Measurements from ENCODE around the gene NPAS2. TPM values are rescaled to one million over a fixed set of nuclear protein-coding genes. Genes with fewer than 3 reads are reported as not detected.

NPAS2 gene
- polyA plus RNA-seq, 1 donor (not counting 4 experiments of a cell fraction or from before 2014, with no cell fraction given): 17.7 TPM

GRCh38 chr2:100991404-100991773 lies 171.4 kb downstream of the NPAS2 start:
- FAIRE-seq: no peak
- H3K36me3 ChIP-seq (ENCODE audit: control insufficient read depth in 2 of 2, extremely low read depth in 1 of 2, insufficient read depth in 2 of 2, low read length in 2 of 2): peaks cover 0 to 38% of the 10 kb centered on the region in 2 experiments

GRCh38 chr2:100992262-100992661 lies 172.3 kb downstream of the NPAS2 start:
- no peak for TF ChIP-seq EZH2 (IDR thresholded peaks at IDR 0.05; ENCODE audit: low read length)
- no peak for TF ChIP-seq CTCF (optimal IDR thresholded peaks at IDR 0.05 in 1 of 3, IDR thresholded peaks at IDR 0.05 in 1 of 3, conservative IDR thresholded peaks at IDR 0.05 in 1 of 3; ENCODE audit: extremely low read depth in 1 of 3, insufficient read depth in 2 of 3, low read length in 3 of 3)
- FAIRE-seq: no peak

More at GRCh38 chr2:100991404-100991773, 171.4 kb downstream of the NPAS2 start:
- Histone ChIP-seq H3K9me3 (ENCODE audit: control insufficient read depth, low read depth, low read length) (no peaks in the 10 kb centered on the region), H3K4me2 (ENCODE audit: control insufficient read depth, extremely low read depth, insufficient read depth, low read depth, low read length) (no peak overlapping the region), H2AFZ (ENCODE audit: control insufficient read depth, low read length) (no peak overlapping the region), H3K4me3 (ENCODE audit: control insufficient read depth in 2 of 3, extremely low read depth in 1 of 3, insufficient read depth in 2 of 3, low read depth in 1 of 3, low read length in 3 of 3) (no peak overlapping the region), H3K79me2 (ENCODE audit: control insufficient read depth, insufficient read depth, low read length) (no peaks in the 10 kb centered on the region), H3K27ac (ENCODE audit: control insufficient read depth, insufficient read depth, low read length) (no peak overlapping the region), H3K4me1 (ENCODE audit: control insufficient read depth, extremely low read depth, insufficient read depth, low read length) (no peaks in the 10 kb centered on the region), H3K9ac (ENCODE audit: control insufficient read depth, extremely low read depth, insufficient read depth, low read length) (no peak overlapping the region), H4K20me1 (ENCODE audit: control insufficient read depth, extremely low read depth, insufficient read depth, low read length) (no peaks in the 10 kb centered on the region), H3K27me3 (ENCODE audit: control insufficient read depth, extremely low read depth, insufficient read depth, low read length) (no peaks in the 10 kb centered on the region), H3K9me1 (ENCODE audit: control insufficient read depth, extremely low read depth, insufficient read depth, low read length) (no peaks in the 10 kb centered on the region)
- TF ChIP-seq CTCF (optimal IDR thresholded peaks at IDR 0.05 in 1 of 3, IDR thresholded peaks at IDR 0.05 in 1 of 3, conservative IDR thresholded peaks at IDR 0.05 in 1 of 3; ENCODE audit: extremely low read depth in 1 of 3, insufficient read depth in 2 of 3, low read length in 3 of 3) (no peak), EZH2 (IDR thresholded peaks at IDR 0.05; ENCODE audit: low read length) (no peak)
- dilution Hi-C loops (cut with MboI; ENCODE audit: extremely low pct_ligation_motif_present, low sequenced_read_pairs): no loop called here
- DNase-seq (ENCODE audit: low read depth, low spot score): no peak

More at GRCh38 chr2:100992262-100992661, 172.3 kb downstream of the NPAS2 start:
- no peak for DNase-seq (ENCODE audit: low read depth, low spot score)
- no peaks in the 10 kb centered on the region for H4K20me1 ChIP-seq (ENCODE audit: control insufficient read depth, extremely low read depth, insufficient read depth, low read length)
- no peak overlapping the region for H3K27ac ChIP-seq (ENCODE audit: control insufficient read depth, insufficient read depth, low read length)
- dilution Hi-C loops (cut with MboI; ENCODE audit: extremely low pct_ligation_motif_present, low sequenced_read_pairs): no loop called here
- H3K9ac ChIP-seq (ENCODE audit: control insufficient read depth, extremely low read depth, insufficient read depth, low read length): no peak overlapping the region
- H3K4me3 ChIP-seq (ENCODE audit: control insufficient read depth in 2 of 3, extremely low read depth in 1 of 3, insufficient read depth in 2 of 3, low read depth in 1 of 3, low read length in 3 of 3): no peak overlapping the region
- no peak overlapping the region for H3K4me2 ChIP-seq (ENCODE audit: control insufficient read depth, extremely low read depth, insufficient read depth, low read depth, low read length)
- H2AFZ ChIP-seq (ENCODE audit: control insufficient read depth, low read length): no peak overlapping the region
- no peaks in the 10 kb centered on the region for H3K9me3 ChIP-seq (ENCODE audit: control insufficient read depth, low read depth, low read length)
- peaks cover 0 to 42% of the 10 kb centered on the region in 2 experiments for H3K36me3 ChIP-seq (ENCODE audit: control insufficient read depth in 2 of 2, extremely low read depth in 1 of 2, insufficient read depth in 2 of 2, low read length in 2 of 2)
- H3K9me1 ChIP-seq (ENCODE audit: control insufficient read depth, extremely low read depth, insufficient read depth, low read length): no peaks in the 10 kb centered on the region
- no peaks in the 10 kb centered on the region for H3K79me2 ChIP-seq (ENCODE audit: control insufficient read depth, insufficient read depth, low read length)
- H3K4me1 ChIP-seq (ENCODE audit: control insufficient read depth, extremely low read depth, insufficient read depth, low read length): no peaks in the 10 kb centered on the region
- no peaks in the 10 kb centered on the region for H3K27me3 ChIP-seq (ENCODE audit: control insufficient read depth, extremely low read depth, insufficient read depth, low read length)

All from keratinocyte (primary cell).